ENCODE results near the gene USH1C. TPM values are rescaled to one million over a fixed set of nuclear protein-coding genes. Genes with fewer than 3 reads are reported as not detected.
A peak's percentile ranks its signal among the peaks of the same experiment; 100 is the strongest.

The USH1C gene
- total RNA-seq, 3 donors from 2014 or later, result 81.7 to 229 (median 141) TPM

DNA sequence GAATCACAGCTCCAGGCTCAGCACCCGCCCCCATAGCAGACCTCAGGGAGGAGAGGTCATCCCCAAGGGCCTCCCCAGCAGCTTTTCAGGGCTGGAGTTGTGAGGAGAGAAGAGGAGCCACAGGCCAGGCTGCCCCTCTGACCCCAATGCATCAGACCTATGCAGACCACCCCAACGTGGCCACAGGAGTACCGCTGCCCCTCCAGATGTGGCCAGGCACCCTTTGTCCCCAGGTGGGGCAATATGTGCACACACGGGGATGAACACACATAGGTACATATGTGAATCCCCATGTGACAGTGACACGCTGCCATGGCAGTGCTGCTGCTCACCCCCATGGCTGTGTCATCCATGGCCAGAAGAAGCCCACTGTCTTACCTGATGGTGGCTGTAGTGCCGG is 10.9 kb downstream of the USH1C start:
- ATAC-seq (no peak), DNase-seq (no peak)
- intact Hi-C loops (cut with DNase I, micrococcal nuclease), result no loop called here
- TF ChIP-seq, protein P1, sequence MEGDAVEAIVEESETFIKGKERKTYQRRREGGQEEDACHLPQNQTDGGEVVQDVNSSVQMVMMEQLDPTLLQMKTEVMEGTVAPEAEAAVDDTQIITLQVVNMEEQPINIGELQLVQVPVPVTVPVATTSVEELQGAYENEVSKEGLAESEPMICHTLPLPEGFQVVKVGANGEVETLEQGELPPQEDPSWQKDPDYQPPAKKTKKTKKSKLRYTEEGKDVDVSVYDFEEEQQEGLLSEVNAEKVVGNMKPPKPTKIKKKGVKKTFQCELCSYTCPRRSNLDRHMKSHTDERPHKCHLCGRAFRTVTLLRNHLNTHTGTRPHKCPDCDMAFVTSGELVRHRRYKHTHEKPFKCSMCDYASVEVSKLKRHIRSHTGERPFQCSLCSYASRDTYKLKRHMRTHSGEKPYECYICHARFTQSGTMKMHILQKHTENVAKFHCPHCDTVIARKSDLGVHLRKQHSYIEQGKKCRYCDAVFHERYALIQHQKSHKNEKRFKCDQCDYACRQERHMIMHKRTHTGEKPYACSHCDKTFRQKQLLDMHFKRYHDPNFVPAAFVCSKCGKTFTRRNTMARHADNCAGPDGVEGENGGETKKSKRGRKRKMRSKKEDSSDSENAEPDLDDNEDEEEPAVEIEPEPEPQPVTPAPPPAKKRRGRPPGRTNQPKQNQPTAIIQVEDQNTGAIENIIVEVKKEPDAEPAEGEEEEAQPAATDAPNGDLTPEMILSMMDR (IDR thresholded peaks at IDR 0.05), result no peak
- Histone ChIP-seq H3K4me3 (no peak overlapping the region), H3K36me3 (ENCODE audit: low read depth) (no peaks in the 10 kb centered on the region), H3K9me3 (no peaks in the 10 kb centered on the region), H3K4me1 (ENCODE audit: low read depth) (peaks cover 15% of the 10 kb centered on the region)

DNA sequence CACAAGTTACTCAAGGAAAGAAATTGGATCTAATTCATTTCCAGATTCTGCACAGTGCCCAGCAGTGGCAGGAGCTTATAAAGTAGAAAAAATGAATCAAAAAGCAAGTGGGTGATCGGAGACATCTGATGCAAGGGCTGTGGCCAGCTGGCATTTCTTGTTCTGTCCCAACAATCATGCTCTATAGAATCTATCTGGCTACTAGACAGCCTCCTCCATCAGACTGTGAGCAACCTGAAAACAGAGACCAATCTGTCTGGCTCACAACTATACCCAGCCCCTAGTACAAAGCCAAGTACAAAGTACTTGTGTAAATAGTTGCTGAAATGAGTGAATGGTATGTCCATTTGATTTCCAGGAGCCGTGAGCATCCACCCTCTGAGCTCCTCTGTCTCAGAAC is 11.4 kb downstream of the USH1C start:
- TF ChIP-seq, protein P1 (IDR thresholded peaks at IDR 0.05), result no peak
- ATAC-seq (no peak), DNase-seq (no peak)
- Histone ChIP-seq H3K36me3 (ENCODE audit: low read depth) (no peaks in the 10 kb centered on the region), H3K9me3 (no peaks in the 10 kb centered on the region), H3K4me3 (no peak overlapping the region), H3K4me1 (ENCODE audit: low read depth) (peaks cover 15% of the 10 kb centered on the region)
- intact Hi-C loops (cut with DNase I, micrococcal nuclease), result no loop called here

DNA sequence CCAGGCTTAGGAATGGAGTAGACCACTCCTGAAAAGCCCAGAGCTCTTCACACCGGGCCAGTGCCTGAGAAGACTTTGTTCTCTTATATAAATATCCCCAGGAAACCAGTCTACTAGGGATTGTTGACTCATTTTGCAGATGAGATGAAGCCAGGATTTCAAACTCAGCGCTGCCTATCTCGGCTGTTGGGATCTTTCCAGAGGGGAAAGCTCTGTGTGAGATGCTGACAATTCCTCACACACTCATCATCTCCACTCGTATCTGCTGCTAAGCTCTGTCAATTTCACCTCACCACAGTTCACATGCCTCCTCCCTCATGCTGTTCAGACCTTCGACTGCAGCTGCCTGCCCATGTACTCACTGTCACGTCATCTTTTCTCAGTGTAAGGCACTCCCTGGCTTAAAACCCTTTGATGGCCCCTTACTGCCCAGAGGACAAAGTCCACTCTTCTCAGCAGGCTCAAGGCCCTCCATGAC is 12.5 kb downstream of the USH1C start:
- TF ChIP-seq, protein P1 (IDR thresholded peaks at IDR 0.05), result no peak
- Histone ChIP-seq H3K4me3 (no peak overlapping the region), H3K9me3 (no peaks in the 10 kb centered on the region), H3K4me1 (ENCODE audit: low read depth) (peaks cover 11% of the 10 kb centered on the region), H3K36me3 (ENCODE audit: low read depth) (no peaks in the 10 kb centered on the region)
- intact Hi-C loops (cut with DNase I, micrococcal nuclease), result no loop called here
- peak; percentile 76 for ATAC-seq
- peak in 1 of 3 donors; percentile 18 for DNase-seq

DNA sequence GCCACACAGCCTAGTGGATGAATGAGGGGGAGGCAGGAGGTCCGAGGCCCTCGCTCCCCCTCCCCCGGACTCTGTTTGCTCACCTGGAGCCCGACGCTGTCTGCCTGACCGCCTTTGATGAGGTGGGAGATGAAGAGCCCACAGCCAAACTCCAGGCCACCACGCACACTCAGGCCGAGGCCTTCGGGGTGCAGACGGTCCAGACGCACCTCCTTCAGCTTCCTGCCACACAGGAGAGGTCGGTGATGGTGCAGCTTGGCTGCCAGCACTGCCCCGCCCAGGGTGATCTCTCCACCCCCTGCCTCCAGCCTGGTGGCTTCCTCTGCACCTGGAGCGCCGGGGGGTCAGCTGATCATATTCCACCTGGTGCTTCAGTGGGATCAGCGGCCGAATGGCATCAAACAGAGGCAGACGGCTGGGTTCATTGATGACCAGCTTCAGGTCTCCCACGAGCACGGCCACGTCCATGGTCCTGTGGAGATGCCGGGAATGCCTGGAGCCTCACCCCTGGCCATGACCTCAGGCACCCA is 13.1 kb downstream of the USH1C start:
- peak; percentile 50 for ATAC-seq
- H3K4me1 ChIP-seq (ENCODE audit: low read depth), result peaks cover 11% of the 10 kb centered on the region
- TF ChIP-seq, protein P1 (IDR thresholded peaks at IDR 0.05), result no peak
- H3K9me3 ChIP-seq, result no peaks in the 10 kb centered on the region
- no peak overlapping the region for H3K4me3 ChIP-seq
- H3K36me3 ChIP-seq (ENCODE audit: low read depth), result no peaks in the 10 kb centered on the region
- intact Hi-C loops (cut with DNase I, micrococcal nuclease), result no loop called here
- no peak for DNase-seq

DNA sequence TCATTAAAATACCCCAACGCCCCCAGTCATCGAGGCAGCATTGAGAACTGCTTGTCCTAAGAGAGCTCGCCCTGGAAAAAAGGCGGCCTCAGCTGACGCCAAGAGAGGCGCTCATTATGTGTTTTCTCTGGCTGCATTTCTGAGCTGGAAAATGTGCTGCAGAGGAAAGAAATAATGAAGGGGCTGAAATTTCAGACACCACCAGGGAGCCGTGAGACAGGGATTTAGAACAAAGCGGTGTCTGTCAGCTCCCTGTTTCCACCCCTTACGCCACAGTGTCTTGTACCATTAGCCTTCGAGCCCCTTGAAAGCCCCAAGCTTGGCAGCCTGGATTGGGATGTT is 14.4 kb downstream of the USH1C start:
- intact Hi-C loops (cut with DNase I, micrococcal nuclease), result no loop called here
- peaks cover 11% of the 10 kb centered on the region for H3K4me1 ChIP-seq (ENCODE audit: low read depth)
- no peaks in the 10 kb centered on the region for H3K36me3 ChIP-seq (ENCODE audit: low read depth)
- ATAC-seq (no peak), DNase-seq (no peak)
- no peaks in the 10 kb centered on the region for H3K9me3 ChIP-seq
- no peak overlapping the region for H3K4me3 ChIP-seq
- TF ChIP-seq, protein P1 (IDR thresholded peaks at IDR 0.05), result no peak
